A549 (cell line): Measurements from ENCODE around the gene EMC6. TPM values are rescaled to one million over a fixed set of nuclear protein-coding genes. Genes with fewer than 3 reads are reported as not detected.
A peak's percentile ranks its signal among the peaks of the same experiment; 100 is the strongest.

Experiments used
- ATAC-seq, 2 experiments: fragments of 200-7000 bp in 1 of 2; fragments of >200 bp in 1 of 2; cut with Nextera tagmentation in 1 of 2; cut with Tn5 transposase in 1 of 2; 3 replicates each; pipeline versions ENCODE4 v1.8.0 to v1.9.1; 2018 to 2020; ENCODE audit warnings: mild to moderate bottlenecking in 1 of 2, moderate library complexity in 1 of 2
- CTCF ChIA-PET: fragments of 300-600 bp; sonication (Branson Sonifier 250); formaldehyde crosslinking; extraction: SDS; loops from one replicate; lab custom pipeline; 2021; ENCODE audit warnings: antibody characterized with exemption, inconsistent platforms; lab: Yijun Ruan, JAX
- POLR2A ChIA-PET: fragments of 350-600 bp; formaldehyde crosslinking; extraction: SDS; loops from one replicate; lab custom pipeline; 2021; ENCODE audit warnings: antibody characterized with exemption, inconsistent platforms; lab: Yijun Ruan, JAX
- DNase-seq, 2 experiments: peaks; one replicate each; pipeline versions ENCODE4 v3.0.0 to v3.0.0-alpha.2; 2011 to 2016; ENCODE audit warnings: low read depth in 1 of 2, low spot score in 1 of 2
- FAIRE-seq: peaks from 2 replicates; lab custom pipeline; 2011; peaks lifted over from hg19 to GRCh38; lab: Jason Lieb, UNC
- H3K27ac ChIP-seq, 2 experiments: fragments of >200 bp; sonication (Bioruptor Twin); formaldehyde crosslinking; 3 replicates each; pipeline ENCODE4 v1.5.1; 2016 to 2017
- H3K4me1 ChIP-seq: fragments of >200 bp; sonication (Bioruptor Twin); formaldehyde crosslinking; 3 replicates; pipeline ENCODE4 v1.6.1; 2016
- H3K4me2 ChIP-seq: fragments of >200 bp; sonication (Bioruptor Twin); formaldehyde crosslinking; 3 replicates; pipeline ENCODE4 v1.6.1; 2016
- H3K4me3 ChIP-seq: fragments of >200 bp; sonication (Bioruptor Twin); formaldehyde crosslinking; 3 replicates; pipeline ENCODE4 v1.5.1; 2016
- H3K9me3 ChIP-seq: fragments of >200 bp; sonication (Bioruptor Twin); formaldehyde crosslinking; 3 replicates; pipeline ENCODE4 v1.6.1; 2016
- EHF ChIP-seq: fragments of 250-450 bp; sonication (Bioruptor Pico); IDR thresholded peaks from 2 replicates; pipeline ENCODE4 v1.5.0; 2020; ENCODE audit warnings: mild to moderate bottlenecking
- FOSL2 ChIP-seq, 2 experiments: fragments of 450-650 bp in 1 of 2; fragments of >200 bp in 1 of 2; sonication (Bioruptor Twin) in 1 of 2; formaldehyde crosslinking; IDR thresholded peaks; 2 replicates each; pipeline versions ENCODE4 v1.5.0 to v1.6.1; 2016 to 2020; ENCODE audit warnings: mild to moderate bottlenecking in 1 of 2, moderate library complexity in 1 of 2
- GATA3 ChIP-seq: IDR thresholded peaks from 2 replicates; pipeline ENCODE4 v1.6.1; 2012; ENCODE audit warnings: borderline replicate concordance
- HMGXB4 ChIP-seq: fragments of 250-450 bp; sonication (Bioruptor Pico); IDR thresholded peaks from 2 replicates; pipeline ENCODE4 v1.5.0; 2021; ENCODE audit warnings: mild to moderate bottlenecking, moderate library complexity, borderline replicate concordance
- JUN ChIP-seq, 2 experiments: fragments of >200 bp; sonication (Bioruptor Twin); formaldehyde crosslinking; IDR thresholded peaks; 2 replicates in 1 of 2; 3 replicates in 1 of 2; pipeline ENCODE4 v1.6.1; 2016 to 2017
- KDM1A ChIP-seq: fragments of 200-600 bp; sonication (generic); IDR thresholded peaks from 2 replicates; pipeline ENCODE4 v1.6.1; 2016; ENCODE audit warnings: low read depth, mild to moderate bottlenecking
- KDM5A ChIP-seq: fragments of 200-600 bp; sonication (generic); IDR thresholded peaks from 2 replicates; pipeline ENCODE4 v1.6.1; 2016; ENCODE audit warnings: antibody characterized with exemption, mild to moderate bottlenecking
- MAFK ChIP-seq: fragments of 450-650 bp; IDR thresholded peaks from 2 replicates; pipeline ENCODE4 v1.6.1; 2014; ENCODE audit not compliant: partially characterized antibody
- MAX ChIP-seq: IDR thresholded peaks from 2 replicates; pipeline ENCODE4 v1.6.1; 2012
- MAZ ChIP-seq: fragments of 150-350 bp; IDR thresholded peaks from 2 replicates; pipeline ENCODE4 v1.6.1; 2014; ENCODE audit warnings: antibody characterized with exemption, low read depth, low read length, borderline replicate concordance
- RARB ChIP-seq: fragments of 250-450 bp; sonication (Bioruptor Pico); IDR thresholded peaks from 2 replicates; pipeline ENCODE4 v1.8.0; 2021; ENCODE audit warnings: mild to moderate bottlenecking, moderate library complexity
- RCOR1 ChIP-seq: fragments of 150-350 bp; IDR thresholded peaks from 2 replicates; pipeline ENCODE4 v1.6.1; 2014; ENCODE audit warnings: antibody characterized with exemption, low read length, low read depth
- SREBF2 ChIP-seq: fragments of 450-650 bp; IDR thresholded peaks from 2 replicates; pipeline ENCODE4 v1.6.1; 2014; ENCODE audit warnings: mild to moderate bottlenecking, moderate library complexity
- ZNF302 ChIP-seq: fragments of 250-450 bp; sonication (Bioruptor Pico); IDR thresholded peaks from 2 replicates; pipeline ENCODE4 v1.9.0; 2021; ENCODE audit warnings: inconsistent platforms, mild to moderate bottlenecking, moderate library complexity
- WGBS: methylation state at CpG from one replicate; pipeline ENCODE4 v1.1.6; 2017; ENCODE audit errors: missing lambda C conversion rate; 5-methylcytosine and 5-hydroxymethylcytosine counted together
- polyA plus RNA-seq, 4 experiments: library from polyadenylated mRNA; depleted of rRNA in 3 of 4; stranded (reverse); fragments of >200 nt; fragmentation: RNase III in 1 of 4; extraction: RNeasy Plus Mini Kit Qiagen cat#74134 plus additional on column Dnase treatment in 1 of 4; gene quantifications; 2 replicates in 3 of 4; 3 replicates in 1 of 4; pipeline ENCODE4 v1.2.3, GENCODE V29; 2011 to 2017
- TF ChIP-seq, protein P1 (sequence below): fragments of >200 bp; sonication (Bioruptor Twin); formaldehyde crosslinking; IDR thresholded peaks from 3 replicates; pipeline ENCODE4 v1.6.1; 2016
- TF ChIP-seq, protein P2 (sequence below): fragments of 250-450 bp; sonication (Bioruptor Pico); IDR thresholded peaks from 2 replicates; pipeline ENCODE4 v1.5.0; 2020; ENCODE audit warnings: low read depth, mild to moderate bottlenecking, moderate library complexity
- TF ChIP-seq, protein P3 (sequence below): fragments of 150-350 bp; IDR thresholded peaks from 2 replicates; pipeline ENCODE4 v1.6.1; 2014; ENCODE audit warnings: low read depth, mild to moderate bottlenecking, low read length

EMC6 gene
- polyA plus RNA-seq, 2 of the 4 experiments (the other 2 are of a cell fraction): 68.3 to 122 TPM

DNA sequence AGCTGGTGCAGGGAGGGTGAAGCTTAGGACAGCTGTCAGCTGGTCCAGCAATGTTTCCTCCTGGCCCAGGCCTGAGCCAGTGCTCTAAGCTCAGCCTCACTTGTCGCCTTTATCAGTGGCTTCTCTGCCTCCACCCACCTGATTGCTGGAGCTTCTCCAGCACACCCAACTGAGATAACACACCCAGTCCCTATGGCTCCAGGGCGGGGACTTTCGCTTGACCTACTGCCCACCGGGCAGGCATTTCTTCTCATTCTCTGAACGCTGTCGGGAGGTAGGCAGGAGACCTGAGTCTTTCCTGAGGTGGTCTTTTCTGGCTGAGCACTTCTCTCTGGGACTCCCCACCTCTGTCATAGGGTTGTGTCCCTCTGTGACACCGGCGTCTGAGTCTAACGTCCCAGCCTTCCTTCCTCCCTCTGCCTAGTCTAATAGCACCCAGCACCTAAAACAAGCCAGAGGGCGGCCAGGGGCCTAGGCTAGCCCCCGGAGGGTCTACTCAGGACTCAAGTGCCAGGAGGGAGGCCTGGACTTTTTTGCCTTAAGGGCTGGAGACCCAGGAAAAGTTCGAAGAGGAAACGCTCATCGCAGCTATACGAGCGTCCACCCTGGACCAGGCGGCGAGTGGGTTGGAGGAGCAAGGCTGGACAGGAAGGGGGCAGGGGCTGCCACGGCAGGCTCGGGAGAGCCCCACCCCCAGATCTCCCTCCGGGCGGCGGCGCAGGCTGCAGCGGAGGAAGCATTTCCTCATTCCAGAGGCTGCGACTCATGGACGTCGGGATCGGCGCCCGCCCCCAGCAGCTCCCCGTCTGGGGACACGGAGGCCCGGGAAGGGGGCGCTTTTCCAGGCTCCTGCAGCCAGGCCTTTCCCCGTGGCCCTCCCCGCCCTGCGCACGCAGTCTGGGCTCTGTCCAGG is 990 bp upstream of the EMC6 start (continued):
- TF ChIP-seq ZNF302 (CRISPR knock-in tag) (no peak), MAX (peak; percentile 51; the same call in 1 of the 2 replicates), JUN (IDR thresholded peaks at IDR 0.05) (no peak), RARB (CRISPR knock-in tag) (no peak), FOSL2 (IDR thresholded peaks at IDR 0.05) (no peak), FOSL2 (CRISPR knock-in tag; IDR thresholded peaks at IDR 0.05) (peak; percentile 91), MAFK (no peak), GATA3 (peak; percentile 16; the same call in 1 of the 2 replicates), KDM1A (no peak), EHF (peak; percentile 77; the same call in 1 of the 2 replicates), MAZ (no peak)
- TF ChIP-seq, protein P1, sequence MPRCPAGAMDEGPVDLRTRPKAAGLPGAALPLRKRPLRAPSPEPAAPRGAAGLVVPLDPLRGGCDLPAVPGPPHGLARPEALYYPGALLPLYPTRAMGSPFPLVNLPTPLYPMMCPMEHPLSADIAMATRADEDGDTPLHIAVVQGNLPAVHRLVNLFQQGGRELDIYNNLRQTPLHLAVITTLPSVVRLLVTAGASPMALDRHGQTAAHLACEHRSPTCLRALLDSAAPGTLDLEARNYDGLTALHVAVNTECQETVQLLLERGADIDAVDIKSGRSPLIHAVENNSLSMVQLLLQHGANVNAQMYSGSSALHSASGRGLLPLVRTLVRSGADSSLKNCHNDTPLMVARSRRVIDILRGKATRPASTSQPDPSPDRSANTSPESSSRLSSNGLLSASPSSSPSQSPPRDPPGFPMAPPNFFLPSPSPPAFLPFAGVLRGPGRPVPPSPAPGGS: no peak

GRCh38 chr17:3669085-3669347 is 404 bp downstream of the EMC6 start:
- H3K4me3 ChIP-seq: peak overlapping the region; percentile 82
- ChIA-PET CTCF (interaction anchor here (0.7 to 4.1 kb wide), 4 partner anchors 9 to 133 kb away, joined by 3 to 19 read pairs (median 4); partner anchors contain the start of gene SHPK), POLR2A (interaction anchor here (0.9 to 2.7 kb wide), 5 partner anchors 8 to 54 kb away, joined by 3 to 21 read pairs (median 10); partner anchors contain the start of genes HASPIN and P2RX5)
- ATAC-seq: peak; percentile 0 to 1; a peak in 2 of 6 replicates
- DNase-seq: no peak
- H3K4me2 ChIP-seq: peak overlapping the region; percentile 74
- no peaks in the 10 kb centered on the region for H3K9me3 ChIP-seq
- WGBS: 2% methylated on average over 21 of the region's 32 CpGs
- TF ChIP-seq KDM5A: peak; percentile 49
- no peak for TF ChIP-seq SREBF2
- no peak for TF ChIP-seq MAFK
- no peak for TF ChIP-seq RCOR1
- TF ChIP-seq, protein P2, sequence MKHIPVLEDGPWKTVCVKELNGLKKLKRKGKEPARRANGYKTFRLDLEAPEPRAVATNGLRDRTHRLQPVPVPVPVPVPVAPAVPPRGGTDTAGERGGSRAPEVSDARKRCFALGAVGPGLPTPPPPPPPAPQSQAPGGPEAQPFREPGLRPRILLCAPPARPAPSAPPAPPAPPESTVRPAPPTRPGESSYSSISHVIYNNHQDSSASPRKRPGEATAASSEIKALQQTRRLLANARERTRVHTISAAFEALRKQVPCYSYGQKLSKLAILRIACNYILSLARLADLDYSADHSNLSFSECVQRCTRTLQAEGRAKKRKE (CRISPR knock-in tag): no peak
- 0 out of 2 replicates have a peak, but pooled peaks have one; percentile 70 for TF ChIP-seq HMGXB4 (CRISPR knock-in tag)
- TF ChIP-seq, protein P3, sequence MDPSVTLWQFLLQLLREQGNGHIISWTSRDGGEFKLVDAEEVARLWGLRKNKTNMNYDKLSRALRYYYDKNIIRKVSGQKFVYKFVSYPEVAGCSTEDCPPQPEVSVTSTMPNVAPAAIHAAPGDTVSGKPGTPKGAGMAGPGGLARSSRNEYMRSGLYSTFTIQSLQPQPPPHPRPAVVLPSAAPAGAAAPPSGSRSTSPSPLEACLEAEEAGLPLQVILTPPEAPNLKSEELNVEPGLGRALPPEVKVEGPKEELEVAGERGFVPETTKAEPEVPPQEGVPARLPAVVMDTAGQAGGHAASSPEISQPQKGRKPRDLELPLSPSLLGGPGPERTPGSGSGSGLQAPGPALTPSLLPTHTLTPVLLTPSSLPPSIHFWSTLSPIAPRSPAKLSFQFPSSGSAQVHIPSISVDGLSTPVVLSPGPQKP: no peak
- TF ChIP-seq KDM1A: no peak
- TF ChIP-seq, all 56 proteins: peak for 2
- H3K4me1 ChIP-seq: peaks cover 25% of the 10 kb centered on the region
- peak overlapping the region; percentile 94 for H3K27ac ChIP-seq
- FAIRE-seq: no peak
